ENCODE results near the gene SLC6A12.
A peak's percentile ranks its signal among the peaks of the same experiment; 100 is the strongest.
"Not testable (repeated sequence)": the region's sequence is repeated elsewhere in the genome, so short reads cannot be mapped to it uniquely, and the experiment has no call there.

SLC6A12 gene

DNA sequence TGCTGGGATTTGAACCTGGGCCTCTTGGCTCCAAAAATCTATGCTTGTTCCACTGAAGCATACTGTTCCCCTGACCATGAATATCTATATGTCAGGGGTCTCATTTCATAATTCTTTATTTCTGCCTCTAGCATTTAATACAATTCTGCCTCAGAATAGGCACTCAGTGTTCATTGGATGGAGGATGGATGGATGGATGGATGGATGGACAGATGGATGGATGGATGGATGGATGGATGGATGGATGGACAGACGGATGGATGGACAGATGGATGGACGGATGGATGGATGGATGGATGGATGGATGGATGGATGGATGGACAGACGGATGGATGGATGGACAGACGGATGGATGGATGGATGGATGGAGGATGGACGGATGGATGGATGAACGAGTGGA is 3.1 kb upstream of the SLC6A12 start:
- not testable (repeated sequence) for DNase-seq (ENCODE audit: low spot score)

GRCh38 chr12:215116-215515 is 1.2 kb upstream of the SLC6A12 start:
- no peak for DNase-seq (ENCODE audit: low spot score)

DNA sequence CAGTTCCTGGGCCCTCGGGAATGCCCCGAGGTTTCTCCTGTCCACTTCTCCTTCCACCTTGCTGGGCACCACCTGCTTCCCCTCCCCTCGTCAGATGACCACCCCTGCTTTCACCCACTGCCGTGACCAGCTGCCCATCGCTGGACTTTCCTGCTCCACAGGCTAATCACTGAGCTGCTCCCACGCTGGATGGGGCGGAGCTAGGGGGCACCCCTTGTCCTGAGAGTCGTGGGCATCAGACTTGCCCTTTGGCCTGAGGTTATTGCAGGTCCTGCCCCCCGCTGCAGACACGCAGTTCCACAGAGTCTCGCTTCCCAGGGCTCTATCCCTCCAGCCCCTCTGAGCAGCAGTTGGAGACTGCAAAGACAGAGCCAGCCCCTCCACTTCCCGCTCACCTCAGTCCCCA is 427 bp downstream of the SLC6A12 start:
- DNase-seq (ENCODE audit: low spot score) = no peak

- DNase-seq (ENCODE audit: low spot score) = peak; percentile 39
Observed at GRCh38 chr12:212715-213526, 1.0 kb downstream of the SLC6A12 start.

GRCh38 chr12:212415-212714 is 1.6 kb downstream of the SLC6A12 start:
- DNase-seq (ENCODE audit: low spot score) = no peak

DNA sequence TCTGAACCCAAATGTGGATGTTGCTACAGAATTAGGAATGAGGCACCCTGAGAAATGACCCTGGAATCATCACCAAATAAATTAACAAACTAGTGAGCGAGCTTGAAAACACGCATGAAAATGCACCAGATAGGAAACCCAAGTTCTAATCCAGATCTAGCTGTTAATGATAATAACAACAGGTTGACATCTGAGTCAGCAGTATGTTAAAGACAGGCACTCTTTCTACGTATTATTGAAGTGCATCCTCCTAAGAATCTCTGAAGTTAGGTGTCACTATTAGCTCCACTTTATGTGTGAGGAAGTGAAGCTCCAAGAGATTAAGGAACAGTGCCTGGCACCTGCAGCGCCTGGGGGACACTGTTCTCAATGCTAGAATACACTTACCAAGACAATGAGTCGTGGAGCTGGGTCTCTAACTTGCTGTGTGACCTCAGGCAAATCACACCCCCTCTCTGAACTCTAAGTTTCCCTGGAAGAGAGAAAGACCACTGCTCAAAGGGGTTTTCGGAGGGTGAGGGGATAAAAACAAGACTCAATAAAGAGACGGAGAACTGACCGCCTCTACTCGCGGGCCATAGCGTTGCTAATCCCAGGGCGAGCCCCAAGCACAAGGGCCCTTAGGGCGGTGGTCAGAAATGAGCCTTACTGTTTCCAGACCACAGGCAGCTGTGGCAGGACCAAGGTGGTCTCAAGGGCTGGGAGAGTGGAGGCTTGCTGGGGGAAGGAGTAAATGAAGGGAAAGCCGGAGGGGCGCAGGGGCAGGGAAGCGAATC is 2.1 kb downstream of the SLC6A12 start:
- no peak for DNase-seq (ENCODE audit: low spot score)

DNA sequence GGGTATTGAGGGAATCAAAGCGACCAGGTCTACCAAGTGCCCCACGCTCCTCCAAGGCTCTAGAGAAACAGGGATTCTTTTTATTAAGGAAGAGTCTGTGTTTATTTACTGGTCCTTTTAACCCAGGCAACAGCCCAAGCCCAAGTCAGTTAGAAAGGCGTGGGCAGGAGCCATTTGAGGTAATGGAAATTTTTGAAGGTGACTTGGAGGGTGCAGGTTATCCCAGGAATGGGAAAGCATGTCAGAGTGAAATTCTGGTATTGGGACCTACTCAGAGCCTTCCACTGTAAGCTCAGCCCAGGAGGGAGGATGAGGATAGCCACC is 2.9 kb downstream of the SLC6A12 start:
- no peak for DNase-seq (ENCODE audit: low spot score)

- DNase-seq (ENCODE audit: low spot score) = no peak
Observed at GRCh38 chr12:210277-211141, 3.4 kb downstream of the SLC6A12 start.

DNA sequence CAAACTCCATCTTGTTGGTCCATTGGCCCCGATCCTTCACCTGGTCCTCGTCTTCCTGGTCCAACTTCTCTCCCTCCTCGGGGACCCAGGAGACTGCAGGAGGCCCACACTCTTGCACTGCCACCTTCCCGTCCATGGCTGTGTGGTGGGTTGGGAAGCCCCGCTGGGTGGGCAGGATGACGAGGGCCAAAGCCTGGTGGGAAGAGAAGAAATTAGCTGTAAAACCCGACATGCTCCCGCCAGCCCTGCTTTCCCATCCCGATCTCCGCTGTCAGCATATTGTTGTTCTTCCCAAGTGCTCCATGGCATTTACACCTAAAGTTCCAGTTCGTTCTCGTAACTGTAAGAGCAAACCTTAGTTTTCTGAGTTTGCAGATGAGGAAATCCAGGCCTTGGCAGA is 4.1 kb downstream of the SLC6A12 start:
- no peak for DNase-seq (ENCODE audit: low spot score)

DNA sequence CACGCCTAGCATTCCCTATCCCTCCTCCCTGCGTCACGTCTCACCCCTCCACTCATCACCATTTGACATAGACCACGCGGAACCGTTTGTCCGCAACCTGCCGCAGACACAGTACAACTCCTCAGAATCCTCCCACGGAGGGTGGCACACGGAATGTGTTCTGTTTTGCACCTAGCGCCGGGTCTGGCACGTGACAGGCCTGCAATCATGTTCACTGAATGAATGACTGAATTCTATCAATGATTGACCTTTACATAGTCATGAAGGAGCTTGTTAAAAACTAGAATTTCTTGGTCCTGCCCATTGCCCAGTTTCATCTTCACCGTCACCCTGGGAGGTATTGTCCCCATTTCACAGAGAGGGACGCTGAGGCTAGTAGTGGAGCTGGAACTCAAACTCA is 4.7 kb downstream of the SLC6A12 start:
- no peak for DNase-seq (ENCODE audit: low spot score)

DNA sequence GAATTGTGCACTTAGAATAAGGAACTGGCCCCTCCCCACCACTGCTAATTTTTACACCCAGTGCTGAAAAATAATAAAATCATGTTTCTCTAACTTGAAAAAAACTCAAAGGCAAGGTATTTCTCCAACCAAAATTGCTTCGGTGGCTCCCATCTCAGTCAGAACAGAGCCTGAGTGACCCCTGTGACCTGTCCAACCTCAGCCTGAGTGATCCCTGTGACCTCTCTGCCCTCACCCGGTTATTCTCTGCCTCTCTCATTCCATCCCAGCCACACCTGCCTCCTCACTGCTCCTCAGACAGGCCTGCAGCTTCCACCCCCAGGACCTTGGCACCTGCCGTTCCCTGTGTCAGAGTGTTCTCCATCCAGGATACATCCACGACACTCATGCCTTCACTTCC is 5.1 kb downstream of the SLC6A12 start:
- no peak for DNase-seq (ENCODE audit: low spot score)

- DNase-seq (ENCODE audit: low spot score) = no peak
Observed at GRCh38 chr12:207804-208203, 6.2 kb downstream of the SLC6A12 start.

GRCh38 chr12:206746-207440 is 7.1 kb downstream of the SLC6A12 start:
- DNase-seq (ENCODE audit: low spot score) = no peak

GRCh38 chr12:205026-205425 is 8.9 kb downstream of the SLC6A12 start:
- DNase-seq (ENCODE audit: low spot score) = no peak

DNA sequence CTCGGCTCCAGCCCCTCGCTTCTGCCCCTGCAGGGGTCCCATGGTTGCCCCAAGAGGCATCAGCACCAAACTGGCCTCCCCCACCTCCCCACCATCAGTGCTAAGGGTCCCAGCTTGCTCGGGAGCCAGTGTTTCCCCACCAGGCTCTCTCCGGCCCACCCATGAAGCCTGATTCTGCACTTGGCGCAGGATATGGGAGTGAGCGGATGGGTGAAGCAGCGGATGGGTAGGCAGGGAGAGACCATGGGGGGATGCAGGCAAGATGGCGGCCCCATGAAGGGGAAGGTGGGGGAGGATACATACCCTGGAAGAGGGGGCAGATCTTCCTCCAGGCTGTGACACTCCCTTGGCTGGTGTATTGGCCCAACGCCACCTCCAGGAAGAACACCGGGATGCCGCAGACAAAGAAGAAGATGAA is 9.7 kb downstream of the SLC6A12 start:
- DNase-seq (ENCODE audit: low spot score) = no peak

- DNase-seq (ENCODE audit: low spot score) = peak; percentile 68
Observed at GRCh38 chr12:203462-204260, 10.3 kb downstream of the SLC6A12 start.

- DNase-seq (ENCODE audit: low spot score) = no peak
Observed at GRCh38 chr12:203074-203461, 10.9 kb downstream of the SLC6A12 start.

- no peak for DNase-seq (ENCODE audit: low spot score)
Observed at GRCh38 chr12:202081-202731, 11.8 kb downstream of the SLC6A12 start.

- DNase-seq (ENCODE audit: low spot score) = no peak
Observed at GRCh38 chr12:201361-201760, 12.6 kb downstream of the SLC6A12 start.

DNA sequence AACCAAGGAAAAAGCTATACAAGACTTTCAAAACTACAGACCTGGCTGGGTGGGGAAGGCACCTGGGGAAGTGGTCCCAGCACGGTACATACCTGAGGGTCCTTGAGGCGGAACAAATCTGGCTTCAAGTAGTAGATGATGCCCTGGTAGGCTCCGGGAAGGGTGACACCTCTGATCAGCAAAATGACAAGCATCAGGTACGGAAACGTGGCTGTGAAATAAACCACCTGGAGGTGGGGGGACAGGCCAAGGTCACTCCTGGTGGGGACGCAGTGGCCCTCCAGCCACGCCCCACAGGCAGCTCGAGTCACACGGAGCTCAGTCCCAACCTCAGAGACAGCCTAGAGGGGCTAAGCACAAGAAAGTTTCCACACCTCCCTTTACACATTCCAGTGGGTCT is 15.3 kb downstream of the SLC6A12 start:
- DNase-seq (ENCODE audit: low spot score) = no peak

Data from AG08396 (cell line).